ENCODE measurements around the gene SPDYE16. TPM values are rescaled to one million over a fixed set of nuclear protein-coding genes. Genes with fewer than 3 reads are reported as not detected.
"Not testable (repeated sequence)": the region's sequence is repeated elsewhere in the genome, so short reads cannot be mapped to it uniquely, and the experiment has no call there.

The SPDYE16 gene
- total and polyA plus RNA-seq, 2 donors, result 0.14 to 0.27 TPM

DNA sequence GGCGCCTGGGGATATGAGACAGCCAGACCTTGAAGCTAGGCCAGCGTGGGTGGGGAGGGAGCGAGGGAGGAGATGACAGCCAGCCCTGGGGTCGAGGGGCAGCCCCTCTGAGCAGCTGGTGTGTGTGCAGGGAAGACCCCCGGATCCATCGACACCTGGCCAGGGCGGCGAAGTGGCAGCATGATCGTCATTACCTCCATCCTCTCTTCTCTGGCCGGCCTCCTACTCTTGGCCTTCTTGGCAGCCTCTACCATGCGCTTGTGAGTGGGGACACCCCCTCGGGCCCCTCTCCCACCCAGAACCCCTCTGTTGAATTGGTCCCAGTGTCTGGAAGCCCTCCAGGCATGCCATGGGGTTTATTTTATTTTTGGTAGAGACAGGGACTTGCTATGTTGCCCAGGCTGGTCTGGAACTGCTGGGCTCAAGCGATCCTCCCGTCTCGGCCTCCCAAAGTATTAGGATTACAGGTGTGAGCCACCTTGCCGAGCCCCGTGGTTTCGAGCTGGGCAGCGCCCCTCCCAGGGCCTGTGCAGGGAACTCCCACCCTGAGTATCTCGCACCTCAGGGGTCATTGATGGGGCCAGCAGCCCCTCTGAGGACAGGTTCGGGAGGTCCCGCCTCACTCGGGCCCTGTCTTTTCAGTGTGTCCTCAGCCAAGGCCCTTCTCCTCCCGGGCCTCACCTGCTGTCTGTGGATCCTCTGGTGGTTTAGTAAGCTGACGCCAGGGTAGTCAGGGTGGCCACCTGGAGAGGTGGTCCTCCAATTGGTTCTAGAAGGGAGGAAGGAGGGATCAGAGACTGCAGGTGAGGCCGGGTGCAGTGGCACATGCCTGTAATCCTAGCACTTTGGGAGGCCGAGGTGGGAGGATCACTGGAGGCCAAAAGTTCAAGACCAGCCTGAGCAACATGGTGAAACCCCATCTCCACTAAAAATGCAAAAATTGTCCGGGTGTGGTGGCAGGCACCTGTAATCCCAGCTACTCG is 29.0 kb downstream of the SPDYE16 start:
- DNase-seq (ENCODE audit: low read depth in 6 of 9, low spot score in 9 of 9), result no peak
- peaks cover 0 to 5% of the 10 kb centered on the region in 2 donors for H3K4me1 ChIP-seq (ENCODE audit: control insufficient read depth in 2 of 2, insufficient read depth in 2 of 2, low read length in 2 of 2)
- H3K9me3 ChIP-seq (ENCODE audit: control insufficient read depth in 2 of 2, insufficient read depth in 1 of 2, low read length in 1 of 2), result peaks cover 0 to 3% of the 10 kb centered on the region in 2 donors
- H3K27me3 ChIP-seq (ENCODE audit: control insufficient read depth in 2 of 2, insufficient read depth in 1 of 2, low read length in 1 of 2), result peaks cover 0 to 2% of the 10 kb centered on the region in 2 donors
- no peak overlapping the region for H3K27ac ChIP-seq (ENCODE audit: low read depth in 1 of 2, low read length in 1 of 2)
- 92% methylated on average over 29 of the region's 29 CpGs for WGBS
- H3K36me3 ChIP-seq (ENCODE audit: control insufficient read depth in 2 of 2, insufficient read depth in 2 of 2, low read length in 1 of 2), result no peaks in the 10 kb centered on the region
- no peak overlapping the region for H3K4me3 ChIP-seq (ENCODE audit: low read length in 2 of 2)

- Histone ChIP-seq H3K9me3 (ENCODE audit: control insufficient read depth in 2 of 2, insufficient read depth in 1 of 2, low read length in 1 of 2) (peaks cover 0 to 3% of the 10 kb centered on the region in 2 donors), H3K36me3 (ENCODE audit: control insufficient read depth in 2 of 2, insufficient read depth in 2 of 2, low read length in 1 of 2) (no peaks in the 10 kb centered on the region), H3K4me1 (ENCODE audit: control insufficient read depth in 2 of 2, insufficient read depth in 2 of 2, low read length in 2 of 2) (peaks cover 0 to 5% of the 10 kb centered on the region in 2 donors), H3K27me3 (ENCODE audit: control insufficient read depth in 2 of 2, insufficient read depth in 1 of 2, low read length in 1 of 2) (peaks cover 0 to 2% of the 10 kb centered on the region in 2 donors), H3K4me3 (ENCODE audit: low read length in 2 of 2) (no peak overlapping the region), H3K27ac (ENCODE audit: low read depth in 1 of 2, low read length in 1 of 2) (no peak overlapping the region)
- no peak for DNase-seq (ENCODE audit: low read depth in 6 of 9, low spot score in 9 of 9)
- WGBS, result 86% methylated on average over 21 of the region's 21 CpGs
Measured at GRCh38 chr7:76512941-76513816, 29.9 kb downstream of the SPDYE16 start.

DNA sequence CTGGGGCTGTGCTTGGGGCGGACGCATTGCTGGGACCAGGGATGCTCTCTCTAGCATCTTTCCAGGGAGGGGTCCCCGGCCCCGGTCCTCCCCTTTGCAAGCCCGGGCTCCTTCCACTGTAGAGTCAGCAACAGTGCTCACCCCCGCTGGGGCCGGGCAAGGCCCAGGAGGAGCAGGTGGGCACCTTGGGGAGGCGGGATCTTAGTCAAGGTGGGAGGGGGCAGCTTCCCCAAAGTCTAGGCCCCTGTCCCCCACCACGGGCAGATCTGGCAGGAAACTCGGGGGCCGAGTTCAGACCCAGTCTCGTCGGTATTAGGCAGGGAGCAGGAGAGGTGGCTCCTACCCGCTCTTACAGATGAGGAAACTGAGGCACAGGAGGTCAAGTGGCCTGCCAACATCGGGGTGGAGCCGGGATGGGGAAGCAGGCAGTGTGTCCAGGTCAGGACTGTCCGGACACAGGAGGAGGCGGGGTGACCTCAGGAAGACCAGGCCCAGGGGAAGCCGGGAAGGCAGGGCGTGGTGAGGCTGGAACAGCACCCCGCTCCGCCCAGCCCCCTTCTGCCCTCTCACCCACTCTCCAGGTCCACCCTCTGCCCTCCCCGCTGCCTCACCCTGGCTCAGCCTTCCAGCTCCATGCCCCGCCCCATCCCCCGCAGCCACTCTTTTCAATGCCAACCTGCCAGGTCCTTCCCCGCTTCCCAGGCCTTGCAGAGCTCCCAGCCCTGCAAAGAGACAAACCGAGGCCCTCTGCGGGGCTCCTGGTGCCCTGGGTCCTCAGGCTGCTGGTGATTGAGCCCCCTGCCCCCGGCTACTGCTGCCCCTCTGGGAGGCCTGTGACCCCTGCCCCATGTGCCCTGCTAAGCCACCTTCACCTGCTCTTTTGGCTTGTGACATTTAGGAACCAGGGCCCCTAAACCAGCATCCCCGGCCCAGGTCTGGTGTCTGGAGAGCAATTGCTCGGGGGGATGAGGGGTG is 30.9 kb downstream of the SPDYE16 start:
- H3K4me3 ChIP-seq (ENCODE audit: low read length in 2 of 2); H3K36me3 ChIP-seq (ENCODE audit: control insufficient read depth in 2 of 2, insufficient read depth in 2 of 2, low read length in 1 of 2); H3K27ac ChIP-seq (ENCODE audit: low read depth in 1 of 2, low read length in 1 of 2); H3K4me1 ChIP-seq (ENCODE audit: control insufficient read depth in 2 of 2, insufficient read depth in 2 of 2, low read length in 2 of 2); DNase-seq (ENCODE audit: low read depth in 6 of 9, low spot score in 9 of 9); H3K27me3 ChIP-seq (ENCODE audit: control insufficient read depth in 2 of 2, insufficient read depth in 1 of 2, low read length in 1 of 2); H3K9me3 ChIP-seq (ENCODE audit: control insufficient read depth in 2 of 2, insufficient read depth in 1 of 2, low read length in 1 of 2): not testable (repeated sequence)
- 97% methylated on average over 16 of the region's 31 CpGs for WGBS

GRCh38 chr7:76511200-76511910 is 31.7 kb downstream of the SPDYE16 start:
- not testable (repeated sequence) for H3K9me3 ChIP-seq (ENCODE audit: control insufficient read depth in 2 of 2, insufficient read depth in 1 of 2, low read length in 1 of 2)
- 92% methylated on average over 16 of the region's 24 CpGs for WGBS

GRCh38 chr7:76509931-76510877 is 32.9 kb downstream of the SPDYE16 start, which contains the start of gene UPK3B:
Gene UPK3B, plus strand, starts transcription at chr7:76510552. Its CDS starts 101 bp downstream, at chr7:76510653.
- Histone ChIP-seq H3K4me3 (ENCODE audit: low read length in 2 of 2) (no peak within 1 kb of the TSS), H3K36me3 (ENCODE audit: control insufficient read depth in 2 of 2, insufficient read depth in 2 of 2, low read length in 1 of 2) (peaks cover 10% of the 10 kb centered on the region in 2 donors), H3K9me3 (ENCODE audit: control insufficient read depth in 2 of 2, insufficient read depth in 1 of 2, low read length in 1 of 2) (peaks cover 0 to 3% of the 10 kb centered on the region in 2 donors), H3K27me3 (ENCODE audit: control insufficient read depth in 2 of 2, insufficient read depth in 1 of 2, low read length in 1 of 2) (no peaks in the 10 kb centered on the region), H3K4me1 (ENCODE audit: control insufficient read depth in 2 of 2, insufficient read depth in 2 of 2, low read length in 2 of 2) (peaks cover 0 to 5% of the 10 kb centered on the region in 2 donors), H3K27ac (ENCODE audit: low read depth in 1 of 2, low read length in 1 of 2) (no peak within 1 kb of the TSS)
- DNase-seq (ENCODE audit: low read depth in 6 of 9, low spot score in 9 of 9), result no peak
- 70% methylated on average over 20 of the region's 20 CpGs for WGBS

More at GRCh38 chr7:76511200-76511910, 31.7 kb downstream of the SPDYE16 start:
- not testable (repeated sequence) for H3K4me3 ChIP-seq (ENCODE audit: low read length in 2 of 2); H3K4me1 ChIP-seq (ENCODE audit: control insufficient read depth in 2 of 2, insufficient read depth in 2 of 2, low read length in 2 of 2); H3K36me3 ChIP-seq (ENCODE audit: control insufficient read depth in 2 of 2, insufficient read depth in 2 of 2, low read length in 1 of 2); H3K27me3 ChIP-seq (ENCODE audit: control insufficient read depth in 2 of 2, insufficient read depth in 1 of 2, low read length in 1 of 2); H3K27ac ChIP-seq (ENCODE audit: low read depth in 1 of 2, low read length in 1 of 2); DNase-seq (ENCODE audit: low read depth in 6 of 9, low spot score in 9 of 9)

DNA sequence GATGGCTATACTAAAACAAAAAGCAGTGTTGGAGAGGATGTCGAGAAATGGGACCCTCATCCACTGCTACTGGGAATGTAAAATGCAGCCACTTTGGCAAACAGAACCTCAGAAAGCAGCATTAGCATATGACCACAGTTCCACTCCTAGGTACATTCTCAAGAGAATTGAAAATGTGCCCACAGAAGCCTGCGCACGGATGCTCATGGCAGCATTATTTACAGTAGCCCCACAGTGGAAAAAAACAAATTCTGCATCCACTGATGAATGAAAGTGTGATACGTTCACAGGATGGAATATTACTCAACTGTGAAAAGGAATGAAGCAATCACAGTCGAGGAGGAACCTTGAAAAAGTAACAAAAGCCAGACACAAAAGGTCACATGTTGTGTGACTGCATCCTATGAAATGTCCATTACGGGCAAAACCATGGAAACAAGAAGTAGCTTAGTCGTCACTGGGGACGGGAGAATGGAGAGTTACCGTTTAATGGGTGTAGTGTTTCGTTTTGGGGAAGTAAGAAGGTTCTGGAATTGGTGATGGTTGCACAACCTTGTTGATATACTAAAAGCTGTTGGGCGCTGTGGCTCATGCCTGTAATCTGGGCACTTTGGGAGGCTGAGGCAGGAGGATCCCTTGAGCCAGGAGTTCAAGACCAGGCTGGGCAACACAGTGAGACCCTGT is 35.2 kb downstream of the SPDYE16 start:
- Histone ChIP-seq H3K27ac (ENCODE audit: low read depth in 1 of 2, low read length in 1 of 2) (no peak overlapping the region), H3K27me3 (ENCODE audit: control insufficient read depth in 2 of 2, insufficient read depth in 1 of 2, low read length in 1 of 2) (no peaks in the 10 kb centered on the region), H3K4me3 (ENCODE audit: low read length in 2 of 2) (no peak overlapping the region), H3K9me3 (ENCODE audit: control insufficient read depth in 2 of 2, insufficient read depth in 1 of 2, low read length in 1 of 2) (peaks cover 0 to 3% of the 10 kb centered on the region in 2 donors), H3K4me1 (ENCODE audit: control insufficient read depth in 2 of 2, insufficient read depth in 2 of 2, low read length in 2 of 2) (peaks cover 0 to 5% of the 10 kb centered on the region in 2 donors), H3K36me3 (ENCODE audit: control insufficient read depth in 2 of 2, insufficient read depth in 2 of 2, low read length in 1 of 2) (peaks cover 16 to 19% of the 10 kb centered on the region in 2 donors)
- no peak for DNase-seq (ENCODE audit: low read depth in 6 of 9, low spot score in 9 of 9)
- WGBS, result 90% methylated on average over 11 of the region's 11 CpGs

- not testable (repeated sequence) for H3K4me1 ChIP-seq (ENCODE audit: control insufficient read depth in 2 of 2, insufficient read depth in 2 of 2, low read length in 2 of 2); H3K9me3 ChIP-seq (ENCODE audit: control insufficient read depth in 2 of 2, insufficient read depth in 1 of 2, low read length in 1 of 2); H3K4me3 ChIP-seq (ENCODE audit: low read length in 2 of 2); DNase-seq (ENCODE audit: low read depth in 6 of 9, low spot score in 9 of 9); H3K27ac ChIP-seq (ENCODE audit: low read depth in 1 of 2, low read length in 1 of 2); H3K27me3 ChIP-seq (ENCODE audit: control insufficient read depth in 2 of 2, insufficient read depth in 1 of 2, low read length in 1 of 2)
- peaks cover 22 to 30% of the 10 kb centered on the region in 2 donors for H3K36me3 ChIP-seq (ENCODE audit: control insufficient read depth in 2 of 2, insufficient read depth in 2 of 2, low read length in 1 of 2)
- 99% methylated on average over 8 of the region's 8 CpGs for WGBS
Measured at GRCh38 chr7:76506643-76507042, 36.5 kb downstream of the SPDYE16 start.

All from thymus (tissue), 11 donors.